Measurements from ENCODE around the gene XKR8. TPM values are rescaled to one million over a fixed set of nuclear protein-coding genes. Genes with fewer than 3 reads are reported as not detected.
A peak's percentile ranks its signal among the peaks of the same experiment; 100 is the strongest.

Gene XKR8
- total RNA-seq, 6 experiments from 2014 or later, result 8.0 to 10.7 (median 9.7) TPM

DNA sequence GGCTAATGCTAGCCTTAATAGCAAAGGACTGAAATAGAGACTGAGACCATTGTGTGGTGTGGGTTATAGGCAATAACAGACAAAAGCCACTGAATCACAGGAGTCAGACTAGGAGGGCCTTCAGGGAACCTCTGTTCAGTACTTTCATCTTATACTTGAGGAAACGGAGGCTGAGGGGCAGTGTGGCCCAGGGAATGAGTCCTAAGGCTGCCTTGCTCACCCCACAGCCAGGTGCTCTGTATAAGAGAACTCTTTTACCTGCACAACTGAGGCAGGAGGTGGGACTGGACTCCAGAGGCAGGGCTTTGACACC is 22.3 kb upstream of the XKR8 start:
- Mint-ChIP-seq H3K27me3 (ENCODE audit: insufficient read depth) (peaks cover 9% of the 10 kb centered on the region), H3K36me3 (ENCODE audit: low read depth) (no peaks in the 10 kb centered on the region), H3K4me3 (no peak overlapping the region), H3K4me1 (ENCODE audit: low read depth) (peaks cover 15% of the 10 kb centered on the region), H3K9me3 (no peaks in the 10 kb centered on the region), H3K27ac (no peak overlapping the region)
- TF ChIP-seq, protein P1, sequence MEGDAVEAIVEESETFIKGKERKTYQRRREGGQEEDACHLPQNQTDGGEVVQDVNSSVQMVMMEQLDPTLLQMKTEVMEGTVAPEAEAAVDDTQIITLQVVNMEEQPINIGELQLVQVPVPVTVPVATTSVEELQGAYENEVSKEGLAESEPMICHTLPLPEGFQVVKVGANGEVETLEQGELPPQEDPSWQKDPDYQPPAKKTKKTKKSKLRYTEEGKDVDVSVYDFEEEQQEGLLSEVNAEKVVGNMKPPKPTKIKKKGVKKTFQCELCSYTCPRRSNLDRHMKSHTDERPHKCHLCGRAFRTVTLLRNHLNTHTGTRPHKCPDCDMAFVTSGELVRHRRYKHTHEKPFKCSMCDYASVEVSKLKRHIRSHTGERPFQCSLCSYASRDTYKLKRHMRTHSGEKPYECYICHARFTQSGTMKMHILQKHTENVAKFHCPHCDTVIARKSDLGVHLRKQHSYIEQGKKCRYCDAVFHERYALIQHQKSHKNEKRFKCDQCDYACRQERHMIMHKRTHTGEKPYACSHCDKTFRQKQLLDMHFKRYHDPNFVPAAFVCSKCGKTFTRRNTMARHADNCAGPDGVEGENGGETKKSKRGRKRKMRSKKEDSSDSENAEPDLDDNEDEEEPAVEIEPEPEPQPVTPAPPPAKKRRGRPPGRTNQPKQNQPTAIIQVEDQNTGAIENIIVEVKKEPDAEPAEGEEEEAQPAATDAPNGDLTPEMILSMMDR (IDR thresholded peaks at IDR 0.05), result no peak
- DNase-seq, result no peak

DNA sequence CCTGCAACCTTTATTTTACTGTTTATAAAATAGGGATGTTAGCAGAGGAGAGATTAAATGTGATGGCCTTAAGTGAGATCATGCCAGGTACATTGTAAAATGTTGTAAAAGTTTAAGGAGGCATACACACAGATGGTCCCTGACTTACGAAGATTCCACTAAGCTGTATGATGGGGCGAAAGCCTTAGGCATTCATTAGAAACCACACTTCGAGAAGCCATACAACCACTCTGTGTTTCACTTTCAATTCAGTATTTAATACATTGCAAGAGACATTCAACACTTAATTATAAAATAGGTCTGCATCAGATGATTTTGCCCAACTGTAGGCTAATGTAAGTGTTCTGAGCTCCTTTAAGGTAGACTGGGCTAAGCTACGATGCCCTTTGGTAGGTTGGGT is 21.3 kb upstream of the XKR8 start:
- Mint-ChIP-seq H3K27me3 (ENCODE audit: insufficient read depth) (peaks cover 8% of the 10 kb centered on the region), H3K9me3 (no peaks in the 10 kb centered on the region), H3K4me1 (ENCODE audit: low read depth) (peaks cover 11% of the 10 kb centered on the region), H3K36me3 (ENCODE audit: low read depth) (no peaks in the 10 kb centered on the region), H3K4me3 (no peak overlapping the region), H3K27ac (no peak overlapping the region)
- TF ChIP-seq, protein P1 (IDR thresholded peaks at IDR 0.05), result no peak
- DNase-seq, result no peak

DNA sequence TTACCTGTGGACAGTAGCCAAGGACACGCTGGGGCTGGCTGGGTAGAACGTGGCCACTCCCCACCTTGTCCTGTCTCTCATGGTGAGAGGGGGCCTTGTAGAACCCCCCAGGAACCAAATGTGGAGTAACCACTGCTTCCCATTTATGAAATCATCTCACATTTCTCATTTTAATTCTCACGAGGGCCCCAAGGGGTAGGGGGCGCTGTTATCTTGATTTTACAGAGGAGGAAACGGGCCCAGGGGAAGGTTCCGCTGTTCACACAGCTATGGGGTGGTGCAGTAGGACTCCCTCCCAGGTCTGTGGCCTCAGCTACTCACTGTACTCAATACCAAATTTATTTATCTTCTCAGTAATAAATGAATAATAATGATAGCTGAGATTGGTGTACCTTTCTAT is 19.5 kb upstream of the XKR8 start:
- TF ChIP-seq, protein P1 (IDR thresholded peaks at IDR 0.05), result peak; percentile 70
- Mint-ChIP-seq H3K36me3 (ENCODE audit: low read depth) (no peaks in the 10 kb centered on the region), H3K9me3 (no peaks in the 10 kb centered on the region), H3K27ac (no peak overlapping the region), H3K4me1 (ENCODE audit: low read depth) (peaks cover 2% of the 10 kb centered on the region), H3K27me3 (ENCODE audit: insufficient read depth) (peaks cover 7% of the 10 kb centered on the region), H3K4me3 (no peak overlapping the region)
- no peak for DNase-seq

DNA sequence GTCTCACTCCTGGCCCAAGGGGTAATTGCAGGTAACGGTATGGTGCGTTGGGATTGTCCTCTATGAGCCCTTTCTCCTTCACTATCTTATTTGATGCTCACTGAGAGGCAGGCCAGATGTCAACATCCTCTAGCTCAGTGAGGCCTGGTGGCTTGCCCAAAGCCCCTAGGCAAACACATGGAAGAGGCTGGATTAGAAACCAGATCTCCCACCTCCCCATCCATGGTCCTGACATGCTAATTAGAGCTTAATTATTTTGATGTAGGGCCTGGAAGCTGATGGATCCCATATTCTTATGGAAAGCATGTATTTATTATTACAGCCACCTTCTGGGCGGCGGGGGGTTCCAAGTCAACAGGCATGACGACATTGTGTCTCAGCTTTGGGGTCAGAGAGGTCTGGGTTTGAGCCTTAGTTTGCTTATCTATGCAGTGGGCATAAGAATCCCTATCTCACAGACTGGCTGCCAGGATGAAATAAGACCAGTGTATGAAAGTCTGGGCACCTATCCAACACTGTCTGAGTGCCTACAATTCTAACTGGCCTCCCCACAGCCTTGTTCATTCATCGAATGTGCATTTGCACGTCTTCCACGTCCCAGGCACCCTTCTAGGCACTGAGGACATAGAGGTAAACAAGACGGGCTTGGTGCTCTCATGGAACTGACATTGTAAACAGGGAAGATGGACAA is 18.8 kb upstream of the XKR8 start:
- no peak for DNase-seq
- Mint-ChIP-seq H3K36me3 (ENCODE audit: low read depth) (no peaks in the 10 kb centered on the region), H3K4me3 (no peak overlapping the region), H3K4me1 (ENCODE audit: low read depth) (no peaks in the 10 kb centered on the region), H3K27me3 (ENCODE audit: insufficient read depth) (peaks cover 4% of the 10 kb centered on the region), H3K9me3 (no peaks in the 10 kb centered on the region), H3K27ac (no peak overlapping the region)
- TF ChIP-seq, protein P1 (IDR thresholded peaks at IDR 0.05), result no peak

DNA sequence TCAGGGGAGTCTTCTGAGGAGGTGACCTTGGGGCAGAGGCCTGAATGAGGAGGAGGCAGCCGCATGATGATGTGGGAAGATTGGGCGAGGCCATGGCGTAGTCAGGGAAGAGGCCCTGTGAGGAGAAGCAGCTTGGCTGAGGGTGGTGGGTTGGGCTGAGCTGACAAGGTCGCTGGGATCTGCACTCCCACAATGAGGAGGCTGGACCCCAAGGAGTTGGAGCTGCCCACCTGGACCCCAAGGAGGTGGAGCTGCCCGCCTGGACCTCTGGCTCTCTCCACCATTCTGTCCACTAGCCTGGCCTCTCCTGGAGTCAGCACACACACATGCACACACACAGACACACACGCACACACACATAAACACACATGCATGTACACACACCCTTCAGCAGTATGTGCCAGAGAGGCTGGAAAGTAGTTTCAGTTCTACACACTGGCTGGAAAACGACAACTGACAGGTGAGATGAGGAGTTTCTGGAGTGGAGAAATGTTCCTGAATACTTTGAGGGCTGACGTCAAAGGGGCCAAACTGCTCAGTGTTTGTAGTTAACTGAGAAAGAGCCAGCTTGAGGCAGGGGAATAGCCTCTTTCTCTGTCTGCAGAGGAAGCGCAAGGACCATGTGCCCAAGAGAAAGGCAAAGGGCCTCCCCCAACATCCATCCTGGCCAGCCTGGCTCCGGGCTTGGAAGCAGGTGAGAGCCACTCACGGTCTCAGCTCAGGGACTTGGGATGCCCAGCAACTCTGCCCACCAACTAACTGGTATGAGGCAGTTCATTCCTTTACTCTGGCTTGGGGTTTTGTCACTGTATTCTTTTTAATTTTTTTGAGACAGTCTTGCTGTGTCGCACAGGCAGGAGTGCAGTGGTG is 17.9 kb upstream of the XKR8 start:
- H3K27me3 Mint-ChIP-seq (ENCODE audit: insufficient read depth), result peaks cover 2% of the 10 kb centered on the region; the same call in 1 of the 2 replicates
- no peaks in the 10 kb centered on the region for H3K36me3 Mint-ChIP-seq (ENCODE audit: low read depth)
- H3K27ac Mint-ChIP-seq, result no peak overlapping the region
- H3K4me3 Mint-ChIP-seq, result no peak overlapping the region
- H3K4me1 Mint-ChIP-seq (ENCODE audit: low read depth), result no peaks in the 10 kb centered on the region
- DNase-seq, result no peak
- H3K9me3 Mint-ChIP-seq, result no peaks in the 10 kb centered on the region
- TF ChIP-seq, protein P1 (IDR thresholded peaks at IDR 0.05), result no peak
